Mononuclear cell (primary cell): Measurements from ENCODE around the gene MBNL1. TPM values are rescaled to one million over a fixed set of nuclear protein-coding genes. Genes with fewer than 3 reads are reported as not detected.
"Not testable (repeated sequence)": the region's sequence is repeated elsewhere in the genome, so short reads cannot be mapped to it uniquely, and the experiment has no call there.

Experiments
- H3K27me3 ChIP-seq: 2 replicates; pipeline ENCODE4 v1.6.0; 2011; ENCODE audit warnings: low read length, control low read depth; ENCODE audit not compliant: insufficient read depth
- H3K4me1 ChIP-seq: 2 replicates; pipeline ENCODE4 v1.5.1; 2011; ENCODE audit warnings: mild to moderate bottlenecking, low read length, control low read depth; ENCODE audit not compliant: insufficient read depth
- H3K4me3 ChIP-seq: 2 replicates; pipeline ENCODE4 v1.5.1; 2011; ENCODE audit warnings: mild to moderate bottlenecking, low read length, moderate library complexity
- H3K9me3 ChIP-seq: 2 replicates; pipeline ENCODE4 v1.5.1; 2011; ENCODE audit warnings: low read depth, mild to moderate bottlenecking, control low read depth, low read length
- total RNA-seq: library from RNA; depleted of rRNA; stranded (reverse); fragments of >200 nt; gene quantifications from one replicate; pipeline ENCODE4 v1.2.3, GENCODE V29; 2012

Gene MBNL1
- total RNA-seq, 1 donor: 929 TPM

GRCh38 chr3:152322756-152323155, 54.0 kb downstream of the MBNL1 start:
- Histone ChIP-seq H3K4me1 (peaks cover 36% of the 10 kb centered on the region), H3K4me3 (no peak overlapping the region), H3K27me3 (no peaks in the 10 kb centered on the region), H3K9me3 (no peaks in the 10 kb centered on the region)

DNA sequence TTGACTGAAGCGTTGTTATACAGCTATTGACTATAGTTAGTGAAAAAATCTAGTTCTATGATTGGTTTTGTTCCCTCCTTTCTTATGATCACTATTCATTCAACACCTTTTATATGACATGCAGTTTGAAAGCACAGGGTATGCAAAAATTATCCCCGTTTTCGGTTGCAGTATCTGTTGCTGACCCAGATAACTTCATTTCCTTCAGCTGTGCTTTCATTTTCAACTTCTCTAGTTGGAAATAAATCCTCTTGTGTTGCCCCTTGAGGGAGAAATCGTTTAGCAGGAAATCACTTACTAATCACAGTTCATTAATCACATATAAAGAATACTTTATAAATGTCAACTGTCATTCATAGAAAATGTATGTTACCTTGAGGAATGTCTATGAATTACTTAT, 55.1 kb downstream of the MBNL1 start:
- peaks cover 37% of the 10 kb centered on the region for H3K4me1 ChIP-seq
- no peaks in the 10 kb centered on the region for H3K27me3 ChIP-seq
- H3K4me3 ChIP-seq: no peak overlapping the region
- no peaks in the 10 kb centered on the region for H3K9me3 ChIP-seq

- peaks cover 40% of the 10 kb centered on the region for H3K4me1 ChIP-seq
- H3K27me3 ChIP-seq: no peaks in the 10 kb centered on the region
- H3K4me3 ChIP-seq: no peak overlapping the region
- H3K9me3 ChIP-seq: no peaks in the 10 kb centered on the region
Measured at GRCh38 chr3:152325136-152325535, 56.4 kb downstream of the MBNL1 start.

DNA sequence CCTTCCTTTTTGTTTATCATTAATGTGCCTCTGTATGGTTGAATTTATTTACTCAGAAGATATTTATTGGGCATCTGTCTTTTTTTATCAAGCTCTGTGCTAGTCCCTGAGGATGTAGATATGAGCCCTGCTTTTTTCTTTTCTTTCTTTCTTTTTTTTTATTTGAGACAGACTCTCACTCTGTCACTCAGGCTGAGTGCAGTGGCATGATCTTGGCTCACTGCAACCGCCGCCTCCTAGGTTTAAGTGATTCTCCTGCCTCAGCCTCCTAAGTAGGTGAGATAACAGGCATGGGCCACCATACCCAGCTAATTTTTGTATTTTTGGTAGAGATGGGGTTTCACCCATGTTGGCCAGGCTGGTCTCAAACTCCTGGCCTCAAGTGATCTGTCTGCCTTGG, 58.5 kb downstream of the MBNL1 start:
- Histone ChIP-seq H3K9me3 (no peaks in the 10 kb centered on the region), H3K27me3 (no peaks in the 10 kb centered on the region), H3K4me3 (no peak overlapping the region), H3K4me1 (peaks cover 52% of the 10 kb centered on the region)

- Histone ChIP-seq H3K27me3 (no peaks in the 10 kb centered on the region), H3K9me3 (no peaks in the 10 kb centered on the region), H3K4me1 (peaks cover 49% of the 10 kb centered on the region), H3K4me3 (no peak overlapping the region)
Measured at GRCh38 chr3:152328841-152329240, 60.1 kb downstream of the MBNL1 start.

- H3K4me3 ChIP-seq: no peak overlapping the region
- H3K9me3 ChIP-seq: no peaks in the 10 kb centered on the region
- peaks cover 55% of the 10 kb centered on the region for H3K4me1 ChIP-seq
- no peaks in the 10 kb centered on the region for H3K27me3 ChIP-seq
Measured at GRCh38 chr3:152330559-152330958, 61.8 kb downstream of the MBNL1 start.

- Histone ChIP-seq H3K4me1 (peaks cover 55% of the 10 kb centered on the region), H3K27me3 (no peaks in the 10 kb centered on the region), H3K4me3 (no peak overlapping the region)
Measured at GRCh38 chr3:152331018-152331541, 62.4 kb downstream of the MBNL1 start.

DNA sequence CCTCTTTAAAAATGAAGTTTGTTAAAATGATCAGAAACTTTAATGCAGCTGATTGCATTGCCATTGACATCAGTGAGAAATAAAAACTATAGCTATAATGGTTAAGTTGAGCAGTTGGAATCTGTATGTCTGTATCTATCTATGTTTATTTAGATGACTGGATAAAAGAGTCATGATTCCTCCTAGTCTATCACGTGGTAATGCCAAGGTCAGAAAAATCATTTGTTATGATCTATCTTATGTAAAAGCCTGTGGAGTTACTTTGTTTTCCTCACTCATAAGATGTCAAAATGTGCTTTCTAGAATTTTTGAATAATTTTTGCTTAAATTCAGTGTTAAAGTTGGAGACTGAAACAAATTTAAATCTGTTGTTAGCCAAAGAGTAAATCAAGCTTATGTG, 63.3 kb downstream of the MBNL1 start:
- peaks cover 52% of the 10 kb centered on the region for H3K4me1 ChIP-seq
- no peaks in the 10 kb centered on the region for H3K9me3 ChIP-seq
- H3K27me3 ChIP-seq: no peaks in the 10 kb centered on the region
- H3K4me3 ChIP-seq: no peak overlapping the region

More at GRCh38 chr3:152331018-152331541, 62.4 kb downstream of the MBNL1 start:
- H3K9me3 ChIP-seq: no peaks in the 10 kb centered on the region

- Histone ChIP-seq H3K4me3 (no peak overlapping the region), H3K9me3 (no peaks in the 10 kb centered on the region), H3K27me3 (no peaks in the 10 kb centered on the region), H3K4me1 (peaks cover 53% of the 10 kb centered on the region)
Measured at GRCh38 chr3:152333928-152334327, 65.2 kb downstream of the MBNL1 start.

GRCh38 chr3:152334761-152335160, 66.0 kb downstream of the MBNL1 start:
- Histone ChIP-seq H3K4me3 (no peak overlapping the region), H3K4me1 (peaks cover 48% of the 10 kb centered on the region), H3K27me3 (no peaks in the 10 kb centered on the region), H3K9me3 (no peaks in the 10 kb centered on the region)

GRCh38 chr3:152335273-152335672, 66.5 kb downstream of the MBNL1 start:
- Histone ChIP-seq H3K4me1 (peaks cover 48% of the 10 kb centered on the region), H3K4me3 (no peak overlapping the region), H3K27me3 (no peaks in the 10 kb centered on the region), H3K9me3 (no peaks in the 10 kb centered on the region)

GRCh38 chr3:152337337-152337736, 68.6 kb downstream of the MBNL1 start:
- H3K9me3 ChIP-seq, H3K4me3 ChIP-seq, H3K27me3 ChIP-seq: not testable (repeated sequence)
- H3K4me1 ChIP-seq: peaks cover 37% of the 10 kb centered on the region

GRCh38 chr3:152338159-152338720, 69.5 kb downstream of the MBNL1 start:
- Histone ChIP-seq H3K4me1 (peaks cover 31% of the 10 kb centered on the region), H3K27me3 (no peaks in the 10 kb centered on the region)

DNA sequence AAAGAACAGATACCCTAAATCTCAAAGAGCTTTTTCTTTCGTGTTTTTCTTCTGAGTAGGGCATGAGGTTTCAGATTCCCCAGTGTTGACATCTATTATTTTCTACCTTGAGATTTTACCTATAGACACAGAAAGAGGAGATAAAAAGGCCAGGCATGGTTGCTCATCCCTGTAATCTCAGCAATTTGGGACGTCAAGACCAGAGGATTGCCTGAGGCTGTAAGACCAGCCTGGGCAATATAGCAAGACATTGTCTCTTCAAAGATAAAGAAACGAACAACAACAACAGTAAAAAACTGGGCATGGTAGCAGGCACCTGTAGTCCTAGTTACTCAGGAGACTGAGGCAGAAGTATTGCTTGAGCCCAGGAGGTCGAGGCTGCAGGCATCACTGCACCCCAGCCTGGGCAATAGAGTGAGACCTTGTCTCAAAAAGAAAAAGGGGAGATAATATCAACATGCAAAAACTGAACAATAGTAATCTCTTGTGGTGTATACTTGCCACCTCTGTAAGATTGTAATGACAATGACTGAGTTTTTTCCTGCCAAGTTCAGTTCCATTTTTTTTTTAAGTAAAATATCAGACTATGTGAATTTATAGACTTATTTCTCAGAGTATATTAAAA, 71.3 kb downstream of the MBNL1 start:
- Histone ChIP-seq H3K9me3 (no peaks in the 10 kb centered on the region), H3K4me3 (no peak overlapping the region), H3K4me1 (peaks cover 28% of the 10 kb centered on the region)

More at GRCh38 chr3:152338159-152338720, 69.5 kb downstream of the MBNL1 start:
- Histone ChIP-seq H3K4me3 (no peak overlapping the region), H3K9me3 (no peaks in the 10 kb centered on the region)

GRCh38 chr3:152345233-152345632, 76.5 kb downstream of the MBNL1 start:
- peaks cover 24% of the 10 kb centered on the region for H3K4me1 ChIP-seq
- H3K9me3 ChIP-seq: no peaks in the 10 kb centered on the region
- H3K4me3 ChIP-seq: no peak overlapping the region
- no peaks in the 10 kb centered on the region for H3K27me3 ChIP-seq

More for the DNA sequence above, 71.3 kb downstream of the MBNL1 start:
- no peaks in the 10 kb centered on the region for H3K27me3 ChIP-seq

DNA sequence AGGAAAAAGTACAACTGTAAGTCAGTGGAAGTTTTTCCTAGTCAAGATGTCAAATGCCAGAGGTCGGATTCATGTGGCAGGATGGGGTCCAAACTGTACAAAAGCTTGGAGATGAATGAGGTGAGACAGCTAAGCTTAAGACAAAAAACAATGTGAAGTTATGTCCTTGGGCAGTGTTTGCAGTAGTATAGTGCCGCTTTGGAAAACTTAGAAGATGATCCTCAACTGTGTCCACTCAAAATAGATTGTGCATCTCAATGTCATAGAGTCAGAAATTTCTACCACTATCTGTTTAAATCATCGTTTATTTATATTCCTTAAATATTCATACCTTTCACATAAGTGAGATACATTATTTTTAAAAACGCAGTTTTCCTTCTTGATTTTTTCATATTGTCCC, 77.3 kb downstream of the MBNL1 start:
- peaks cover 24% of the 10 kb centered on the region for H3K4me1 ChIP-seq
- H3K4me3 ChIP-seq: no peak overlapping the region
- no peaks in the 10 kb centered on the region for H3K27me3 ChIP-seq
- H3K9me3 ChIP-seq: no peaks in the 10 kb centered on the region
